GM10847 (cell line): Measurements from ENCODE around the gene ADPRS.

Source experiments
- POLR2A ChIP-seq: IDR thresholded peaks from 2 replicates; pipeline ENCODE4 v1.6.1; 2011; ENCODE audit not compliant: insufficient read length; ENCODE audit errors: extremely low read depth

The ADPRS gene

DNA sequence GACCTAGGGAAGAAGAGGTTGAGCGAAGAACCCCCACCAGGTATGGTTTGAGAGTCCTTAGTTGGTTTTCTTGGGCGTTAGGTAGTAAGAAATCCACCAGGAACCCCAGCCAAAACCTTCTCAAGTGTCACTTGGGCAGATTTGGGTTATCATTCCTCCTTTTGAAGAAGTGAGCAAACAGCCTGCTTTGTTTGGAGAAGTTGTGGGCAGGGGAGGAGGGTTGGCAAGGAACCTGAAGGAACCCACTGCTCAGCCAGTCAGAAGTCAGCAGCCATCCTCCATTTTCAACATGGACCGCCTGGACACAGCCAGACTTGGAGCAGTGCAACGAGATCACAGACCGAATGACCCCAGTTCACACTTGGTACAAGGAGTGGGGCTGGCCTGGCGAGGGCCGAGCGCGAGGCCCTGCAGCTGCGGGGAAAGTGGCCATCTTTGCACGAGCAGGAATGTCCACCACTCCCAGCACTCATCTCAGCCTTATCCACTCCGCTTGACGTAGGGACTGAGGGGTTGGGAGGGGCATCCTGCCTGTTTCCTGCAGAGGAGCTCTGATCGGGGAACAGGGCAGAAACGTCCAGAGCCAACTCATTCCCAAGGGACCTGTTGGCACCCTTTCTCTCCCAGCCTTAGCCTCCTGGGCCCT is 7.2 kb downstream of the ADPRS start:
- TF ChIP-seq POLR2A, result no peak

DNA sequence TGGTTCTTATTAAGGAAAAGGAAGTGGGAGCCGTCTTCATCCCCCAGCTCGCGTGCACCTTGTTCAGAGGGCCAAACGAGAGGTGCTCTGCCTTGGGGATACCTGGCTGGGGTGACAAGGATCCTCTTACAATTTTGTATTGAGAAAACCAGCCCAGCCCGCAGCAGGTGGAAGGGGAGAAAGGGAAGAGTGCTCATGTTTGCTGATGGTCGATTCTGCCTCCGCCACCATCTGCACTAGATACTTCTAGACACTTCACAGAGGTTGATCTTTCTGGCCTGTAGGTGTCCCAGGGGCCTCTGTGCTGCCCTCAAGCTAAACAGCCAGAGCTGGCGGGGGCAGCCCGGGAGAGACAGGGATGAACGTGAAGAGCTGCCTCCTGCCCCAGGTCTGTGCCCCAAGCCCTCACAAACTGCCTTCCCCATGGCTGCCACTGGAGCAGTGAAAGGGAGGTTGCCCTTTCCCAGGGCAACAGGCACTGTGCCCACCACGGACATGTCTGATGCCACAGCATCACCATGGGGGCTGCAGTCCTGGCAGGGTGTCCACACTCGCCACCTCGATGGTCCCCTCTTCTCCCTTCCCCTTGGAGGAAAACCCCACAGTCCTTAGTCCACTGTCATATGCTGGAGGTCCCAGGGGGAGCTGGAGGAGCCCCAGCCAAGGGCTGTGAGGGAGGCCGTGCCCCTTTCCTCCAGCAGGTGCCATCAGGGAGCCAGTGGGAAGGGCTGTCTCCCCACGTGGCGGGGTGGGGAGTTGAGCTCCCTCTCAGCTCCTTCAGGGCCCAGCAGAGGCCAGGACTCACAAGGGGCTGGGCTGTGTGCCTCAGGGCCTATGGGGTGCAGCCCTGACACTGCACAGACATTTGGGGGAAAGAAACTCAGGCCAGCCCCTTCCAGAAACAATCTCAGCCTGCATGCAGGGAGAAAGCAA is 8.1 kb downstream of the ADPRS start:
- no peak for TF ChIP-seq POLR2A

DNA sequence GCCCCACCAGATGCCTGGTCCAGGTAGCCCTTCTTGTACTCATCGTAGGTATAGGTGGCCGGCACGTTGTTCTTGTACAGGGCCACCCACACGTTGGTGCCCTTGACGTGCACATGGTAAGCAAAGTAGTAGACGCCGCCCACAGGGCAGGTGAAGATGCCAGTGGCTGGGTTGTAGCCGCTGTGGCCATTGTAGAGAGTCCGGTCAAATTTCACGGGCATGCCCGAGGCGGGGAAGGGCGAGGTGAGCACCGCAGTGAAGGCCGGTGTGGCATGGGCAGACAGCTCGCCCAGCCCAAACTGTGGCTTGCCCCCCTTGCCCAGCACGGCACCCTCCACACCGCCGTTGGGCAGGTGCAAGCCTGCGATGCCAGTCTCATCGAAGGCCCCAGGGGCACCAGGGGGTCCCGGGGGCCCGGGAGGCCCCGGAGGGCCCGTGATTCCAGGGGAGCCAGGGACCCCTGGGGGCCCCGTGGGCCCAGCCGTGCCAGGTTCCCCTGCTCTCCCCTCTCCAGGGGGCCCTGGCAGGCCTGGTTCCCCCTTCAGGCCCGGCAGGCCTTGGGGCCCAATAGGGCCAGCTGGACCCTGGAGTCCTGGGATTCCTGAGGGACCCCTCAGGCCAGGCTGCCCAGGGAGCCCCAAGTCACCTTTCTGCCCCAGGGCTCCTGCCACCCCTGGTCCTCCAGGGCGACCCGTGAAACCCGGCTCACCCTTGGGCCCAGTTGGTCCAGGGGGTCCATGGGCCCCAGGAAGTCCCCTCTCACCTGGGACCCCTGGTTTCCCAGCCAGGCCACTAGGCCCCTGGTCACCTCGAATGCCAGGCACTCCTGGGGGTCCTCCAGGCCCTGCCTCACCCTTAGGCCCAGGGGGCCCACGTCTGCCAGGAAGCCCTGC is 9.2 kb downstream of the ADPRS start:
- no peak for TF ChIP-seq POLR2A

DNA sequence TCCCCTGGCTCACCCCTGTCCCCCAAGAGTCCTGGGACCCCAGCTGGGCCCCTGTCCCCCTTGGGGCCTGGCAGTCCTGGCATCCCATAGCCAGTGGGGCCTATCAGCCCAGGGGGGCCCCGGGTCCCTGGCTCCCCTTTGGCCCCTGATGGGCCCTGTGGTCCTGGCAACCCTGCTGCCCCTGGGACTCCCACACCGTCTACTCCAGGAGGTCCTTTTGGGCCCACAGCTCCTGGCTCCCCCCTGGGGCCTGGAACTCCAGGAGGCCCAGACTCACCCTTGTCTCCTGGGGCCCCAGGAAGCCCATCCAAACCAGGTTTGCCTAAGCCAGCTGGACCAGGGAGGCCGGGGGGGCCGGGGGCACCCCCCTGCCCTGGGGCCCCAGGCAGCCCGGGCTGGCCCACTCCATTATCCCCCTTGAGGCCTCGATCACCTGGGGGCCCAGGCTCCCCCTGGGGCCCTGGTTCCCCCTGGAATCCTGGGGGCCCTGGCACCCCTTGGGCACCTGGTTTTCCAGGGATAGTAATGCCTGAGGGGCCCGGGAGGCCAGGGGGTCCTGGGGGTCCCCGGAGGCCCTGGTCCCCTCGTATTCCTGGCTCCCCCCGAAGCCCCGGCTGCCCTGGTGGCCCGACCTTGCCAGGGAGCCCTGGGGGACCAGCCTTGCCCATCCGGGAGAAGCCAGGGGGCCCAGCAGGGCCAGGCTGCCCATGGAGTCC is 10.1 kb downstream of the ADPRS start:
- no peak for TF ChIP-seq POLR2A

DNA sequence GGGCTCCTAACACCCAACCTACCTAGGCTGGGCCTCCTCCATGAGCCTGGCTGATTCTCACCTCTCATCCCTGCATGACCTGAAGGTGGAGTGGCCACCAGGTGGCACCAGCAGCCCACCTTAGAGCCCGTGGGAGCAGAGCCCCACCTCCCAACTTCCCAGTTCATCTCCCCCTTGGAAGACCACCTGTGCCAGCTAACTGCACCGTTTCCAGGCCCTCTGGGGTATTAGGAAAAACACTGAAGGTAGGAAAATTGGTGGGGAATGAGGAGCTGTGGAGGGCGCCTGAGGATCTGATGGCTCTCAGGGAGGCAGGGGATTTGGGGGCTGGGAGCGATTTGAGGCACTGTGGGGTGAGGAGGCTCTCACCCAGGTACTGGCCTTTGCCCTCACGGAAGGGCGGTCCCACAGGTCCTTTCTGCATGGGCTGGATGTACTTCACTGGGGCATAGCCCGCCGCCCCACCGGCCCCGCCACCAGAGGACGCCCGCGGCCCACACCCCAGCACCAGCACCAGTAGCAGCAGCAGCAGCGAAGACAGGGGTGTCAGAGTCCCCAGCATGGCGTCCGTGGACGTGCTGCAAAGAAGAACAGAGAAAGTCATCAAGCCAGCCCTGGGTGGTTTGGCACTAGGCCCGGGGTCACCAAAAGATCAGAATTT is 11.1 kb downstream of the ADPRS start:
- no peak for TF ChIP-seq POLR2A

DNA sequence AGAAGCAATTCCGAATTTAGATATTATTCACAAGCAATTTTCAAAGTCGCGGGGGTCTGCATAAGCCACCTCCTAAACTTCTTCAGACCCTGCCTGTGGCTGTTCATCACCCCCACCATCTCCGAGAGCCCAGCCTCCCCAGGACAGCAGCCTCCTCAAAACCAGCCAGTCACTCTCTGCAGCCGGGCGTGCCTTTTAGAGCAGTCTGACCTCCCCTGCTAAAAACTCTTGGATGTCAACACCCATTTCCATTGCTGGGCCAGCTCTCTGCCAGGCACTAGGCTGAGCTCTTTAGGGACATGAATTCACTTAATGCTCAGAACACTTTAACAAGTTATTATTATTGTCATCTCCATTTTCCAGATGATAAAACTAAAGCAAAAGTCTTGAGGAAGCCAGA is 11.7 kb downstream of the ADPRS start:
- TF ChIP-seq POLR2A, result no peak

DNA sequence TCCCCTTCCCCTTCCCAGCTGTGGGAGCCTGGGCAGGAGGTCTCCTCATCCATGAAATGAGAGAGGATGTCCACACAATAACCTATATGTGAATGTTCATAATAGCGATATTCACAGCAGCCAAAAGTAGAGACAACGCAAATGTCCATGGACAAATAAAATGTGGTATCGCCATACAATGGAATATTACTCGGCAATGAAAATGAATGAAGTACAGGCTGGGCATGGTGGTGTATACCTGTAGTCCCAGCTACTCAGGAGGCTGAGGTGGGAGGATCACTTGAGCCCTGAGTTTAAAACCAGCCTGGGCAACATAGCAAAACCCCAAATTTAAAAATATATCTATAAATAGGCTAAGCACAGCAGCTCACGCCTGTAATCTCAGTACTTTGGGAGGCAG is 12.9 kb downstream of the ADPRS start:
- no peak for TF ChIP-seq POLR2A

DNA sequence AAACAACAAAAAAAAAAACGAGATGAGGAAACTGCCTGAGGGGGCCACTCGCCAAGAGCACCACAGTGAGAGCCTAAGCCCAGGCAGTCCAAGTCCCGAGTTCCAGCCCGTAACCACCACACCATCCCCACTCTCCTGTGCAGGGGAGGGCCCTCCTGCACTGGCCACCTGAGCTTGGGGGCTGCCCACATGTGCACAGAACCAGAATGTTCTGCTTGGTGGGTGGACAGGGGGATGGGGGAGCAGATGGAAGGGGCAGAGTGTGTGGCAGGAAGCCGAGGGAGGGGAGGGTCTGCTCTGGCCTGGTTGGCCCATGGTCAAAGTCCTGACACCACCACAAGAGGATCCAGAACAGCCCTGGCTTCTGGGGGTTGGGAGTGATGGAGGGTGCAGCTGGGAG is 17.6 kb downstream of the ADPRS start:
- TF ChIP-seq POLR2A, result no peak

DNA sequence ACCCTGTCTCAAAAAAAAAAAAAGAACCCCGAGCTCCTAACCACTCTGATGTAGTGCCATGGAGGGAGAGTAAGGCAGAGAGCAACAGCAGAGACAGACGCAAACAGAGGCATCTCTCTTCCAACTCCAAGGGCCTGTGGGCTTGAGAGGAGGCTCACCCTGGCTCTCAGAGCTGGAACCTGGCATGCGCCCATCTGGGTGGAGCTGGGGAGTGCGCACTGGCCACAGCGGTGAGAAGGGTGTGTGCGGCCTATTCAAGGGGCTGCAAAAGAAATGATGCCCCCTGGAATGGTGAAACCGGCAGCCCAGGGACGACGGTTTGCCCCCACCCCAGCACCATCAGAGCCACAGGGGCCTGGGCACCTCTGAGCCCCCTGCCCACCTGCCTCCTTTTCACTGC is 18.7 kb downstream of the ADPRS start:
- TF ChIP-seq POLR2A, result no peak

DNA sequence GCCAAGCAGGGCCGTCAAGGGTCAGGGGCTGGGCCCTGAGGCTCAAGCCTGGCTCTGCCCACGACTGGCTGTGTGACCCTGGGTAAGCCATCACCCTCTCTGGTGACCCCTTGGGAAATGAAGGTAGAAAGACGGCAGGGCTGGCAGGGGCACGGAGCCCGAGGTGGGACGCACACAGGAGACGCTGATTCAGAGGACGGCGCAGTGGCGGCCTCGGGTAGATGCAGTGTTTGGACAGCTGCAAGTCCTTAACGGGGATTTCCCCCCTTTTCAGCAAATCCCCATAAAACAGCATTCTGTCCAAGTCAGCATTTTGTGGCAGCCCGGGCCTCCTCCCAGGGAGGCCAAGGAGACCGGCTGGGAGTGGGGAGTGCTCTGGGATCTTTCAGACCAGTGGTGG is 19.6 kb downstream of the ADPRS start:
- no peak for TF ChIP-seq POLR2A

DNA sequence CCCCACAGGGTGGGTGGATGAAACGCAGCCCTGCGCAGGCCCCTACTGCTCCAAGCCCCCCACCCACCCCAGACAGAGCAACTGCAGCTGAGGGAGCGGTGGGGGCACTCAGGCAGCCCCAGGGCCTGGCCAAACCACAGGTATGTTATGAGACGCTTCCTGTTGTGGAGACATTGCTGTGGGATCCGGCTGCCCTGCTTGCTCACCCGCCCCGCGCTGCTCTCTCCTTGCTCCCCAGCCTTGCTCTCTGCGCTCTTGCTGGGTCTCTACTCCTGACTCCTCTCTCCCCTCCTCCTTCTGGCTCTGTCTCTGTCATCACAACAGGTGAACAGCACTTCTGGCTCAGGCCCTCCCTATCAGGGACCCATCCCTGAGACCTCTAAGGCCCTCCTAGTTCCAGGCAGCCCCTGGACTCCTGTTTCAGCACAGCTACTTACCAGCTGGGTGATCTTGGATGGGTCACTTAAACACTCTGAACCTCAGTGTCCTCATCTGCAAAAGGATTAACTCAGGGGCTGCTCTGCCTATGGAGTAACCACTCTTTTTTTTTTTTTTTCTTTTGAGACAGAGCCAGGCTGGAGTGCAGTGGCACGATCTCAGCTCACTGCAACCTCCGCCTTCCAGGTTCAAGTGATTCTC is 20.5 kb downstream of the ADPRS start:
- TF ChIP-seq POLR2A, result no peak

DNA sequence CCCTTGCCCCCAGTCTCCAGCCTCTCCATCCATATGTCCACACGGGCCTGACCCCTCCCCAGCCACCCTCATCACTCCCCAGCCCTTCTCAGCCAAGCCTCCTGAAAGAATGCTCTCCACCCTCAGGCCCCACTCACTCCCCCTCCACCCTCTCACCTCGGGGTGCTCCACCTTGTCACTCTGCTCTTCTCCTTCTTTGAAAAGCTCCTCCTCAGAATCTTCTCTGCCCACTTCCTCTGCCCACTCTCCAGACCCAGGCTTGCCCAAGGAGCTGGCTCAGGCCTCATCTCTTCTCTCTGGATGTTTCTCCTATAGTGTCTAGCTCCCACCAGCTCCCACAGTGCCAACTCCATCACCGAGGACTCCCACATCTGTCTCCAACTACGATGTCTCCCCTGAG is 22.5 kb downstream of the ADPRS start:
- no peak for TF ChIP-seq POLR2A

DNA sequence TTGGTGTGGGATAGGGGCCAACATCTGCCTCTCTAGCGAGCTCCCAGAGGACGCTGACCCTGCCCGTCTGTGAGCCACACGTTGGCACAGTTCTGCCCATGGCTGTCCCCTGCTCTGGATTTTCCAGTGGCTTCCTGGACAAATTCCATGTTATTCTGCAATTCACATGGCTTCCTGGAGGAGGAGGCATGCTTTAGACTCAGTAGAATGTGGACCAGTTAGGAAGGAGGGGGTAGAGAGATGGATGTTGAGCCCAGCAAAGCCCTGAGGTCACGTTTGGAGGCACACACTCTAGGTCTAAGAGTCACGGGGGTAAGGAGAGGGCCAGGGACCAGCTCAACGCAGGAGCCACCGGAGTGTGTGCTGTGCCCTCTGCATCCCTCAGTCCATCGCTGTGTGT is 24.1 kb downstream of the ADPRS start:
- no peak for TF ChIP-seq POLR2A

DNA sequence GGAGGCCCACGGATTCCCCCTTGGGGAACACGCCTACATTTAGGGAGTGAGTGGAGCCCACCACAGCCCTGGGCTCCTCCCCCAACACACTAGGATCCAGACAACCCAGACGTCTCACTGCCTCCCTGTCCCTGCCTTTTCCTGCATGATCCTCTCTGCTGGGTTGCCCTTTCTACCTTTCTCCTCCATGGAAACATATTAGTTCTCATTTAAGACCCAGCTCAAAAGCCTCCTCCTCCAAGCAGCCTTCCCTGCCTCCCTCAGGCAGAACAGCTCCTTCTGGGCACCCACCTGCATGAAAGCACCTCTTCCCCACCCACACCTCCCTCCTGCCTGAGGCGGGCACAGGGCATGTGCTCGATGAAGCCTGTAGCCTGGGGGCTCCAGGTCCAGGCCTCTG is 25.7 kb downstream of the ADPRS start:
- no peak for TF ChIP-seq POLR2A

DNA sequence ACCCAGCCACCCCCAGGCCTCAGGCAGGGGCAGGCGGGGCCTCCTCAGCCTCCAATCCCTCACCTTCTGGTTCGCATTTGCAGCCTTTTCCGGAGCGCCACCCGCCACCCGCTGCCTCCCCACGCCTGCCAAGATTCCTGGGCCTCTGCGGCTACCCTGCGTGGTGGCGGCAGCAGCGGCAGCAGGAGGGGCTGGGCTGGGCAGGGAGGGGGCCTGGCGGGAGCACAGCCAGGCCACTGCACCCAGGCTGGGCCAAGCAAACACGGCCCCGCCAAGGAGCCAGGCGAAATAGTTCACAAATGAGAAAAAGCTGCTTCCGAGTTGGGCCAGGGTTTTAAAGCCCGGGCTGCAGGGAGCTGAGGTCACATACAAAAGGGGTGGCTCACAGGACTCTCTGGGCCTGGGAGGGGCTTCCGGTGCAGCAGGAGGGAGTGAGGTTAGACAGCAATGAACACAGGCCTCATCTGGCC is 26.5 kb downstream of the ADPRS start:
- no peak for TF ChIP-seq POLR2A
